Measurements from ENCODE around the gene NECAB3. TPM values are rescaled to one million over a fixed set of nuclear protein-coding genes. Genes with fewer than 3 reads are reported as not detected.

NECAB3 gene
- total and polyA plus RNA-seq, 2 of the 13 experiments (the other 11 are each of a cell fraction or from before 2014, with no cell fraction given): 61.5 to 65.5 TPM

- TF ChIP-seq ZNF629 (CRISPR knock-in tag; conservative IDR thresholded peaks at IDR 0.05) (0 out of 2 replicates have a peak, but pooled peaks have one; percentile 24), POGK (CRISPR knock-in tag; conservative IDR thresholded peaks at IDR 0.05) (peak; percentile 5), FOXO4 (CRISPR knock-in tag; conservative IDR thresholded peaks at IDR 0.05) (no peak), CSRNP2 (CRISPR knock-in tag; conservative IDR thresholded peaks at IDR 0.05; ENCODE audit: low read depth) (0 out of 2 replicates have a peak, but pooled peaks have one; percentile 41), ZNF576 (CRISPR knock-in tag; IDR thresholded peaks at IDR 0.05) (no peak), HNRNPH1 (optimal IDR thresholded peaks at IDR 0.05; ENCODE audit: low read depth, low read length) (no peak), ZNF414 (CRISPR knock-in tag; IDR thresholded peaks at IDR 0.05) (no peak), ZNF672 (CRISPR knock-in tag; IDR thresholded peaks at IDR 0.05) (no peak), ZNF563 (CRISPR knock-in tag; IDR thresholded peaks at IDR 0.05) (peak; percentile 50; the same call in 1 of the 2 replicates), MTA3 (CRISPR knock-in tag; IDR thresholded peaks at IDR 0.05) (no peak), ZNF331 (CRISPR knock-in tag; IDR thresholded peaks at IDR 0.05) (peak; percentile 74; the same call in 1 of the 2 replicates), ZKSCAN1 (IDR thresholded peaks at IDR 0.05; ENCODE audit: low read length) (no peak), ZNF761 (CRISPR knock-in tag; conservative IDR thresholded peaks at IDR 0.05) (peak; percentile 60), MYPOP (CRISPR knock-in tag; IDR thresholded peaks at IDR 0.05) (peak; percentile 92), MXD4 (CRISPR knock-in tag; IDR thresholded peaks at IDR 0.05) (peak; percentile 69), TCF7 (IDR thresholded peaks at IDR 0.05; ENCODE audit: low read depth) (no peak), GLI4 (CRISPR knock-in tag; IDR thresholded peaks at IDR 0.05; ENCODE audit: borderline replicate concordance) (peak; percentile 62), ZNF660 (CRISPR knock-in tag; IDR thresholded peaks at IDR 0.05; ENCODE audit: borderline replicate concordance, low read depth) (no peak), FOXA1 (IDR thresholded peaks at IDR 0.05) (no peak), FOXA1 (CRISPR knock-in tag; IDR thresholded peaks at IDR 0.05) (no peak), MXD1 (CRISPR knock-in tag; IDR thresholded peaks at IDR 0.05) (peak; percentile 56; the same call in 1 of the 2 replicates), KMT2B (CRISPR knock-in tag; IDR thresholded peaks at IDR 0.05) (peak; percentile 44; the same call in 1 of the 2 replicates), ZFP37 (CRISPR knock-in tag; IDR thresholded peaks at IDR 0.05; ENCODE audit: borderline replicate concordance) (peak; percentile 62; the same call in 1 of the 2 replicates)
These were observed at the start of gene NECAB3 (continued) for GRCh38 chr20:33674294-33675135.
